ENCODE results near the gene ERG. TPM values are rescaled to one million over a fixed set of nuclear protein-coding genes. Genes with fewer than 3 reads are reported as not detected.

The ERG gene
- total and polyA plus RNA-seq, 9 of the 15 experiments (the other 6 are each of a cell fraction or from before 2014, with no cell fraction given): 0.06 TPM; not detected in 8

- 2% methylated on average over 10 of the region's 10 CpGs for WGBS (ENCODE audit: insufficient coverage, low coverage, missing lambda C conversion rate)
Observed at GRCh38 chr21:38354231-38354630, 144.0 kb downstream of the ERG start.

More at GRCh38 chr21:38354231-38354630, 144.0 kb downstream of the ERG start:
- H3K27ac ChIP-seq (ENCODE audit: extremely low read depth, low read depth, low read length): no peak overlapping the region
- ChIA-PET POLR2A (interaction anchor here (0.6 kb wide), 1 partner anchor 642 kb away, joined by 8 read pairs; no protein-coding TSS in a partner anchor), CTCF (ENCODE audit: low intra/inter-chr PET ratio) (interaction anchor here (1.1 kb wide), 1 partner anchor 679 kb away, joined by 3 read pairs; no protein-coding TSS in a partner anchor)
- no peaks in the 10 kb centered on the region for H3K36me3 ChIP-seq (ENCODE audit: control insufficient read depth, insufficient read depth, low read length)
- no peaks in the 10 kb centered on the region for H3K79me2 ChIP-seq (ENCODE audit: control insufficient read depth, insufficient read depth, low read length)
- H3K4me3 ChIP-seq: no peak overlapping the region
- peaks cover 0 to 8% of the 10 kb centered on the region in 2 experiments; a peak in 2 of 5 replicates for H3K4me1 ChIP-seq (replicated peaks in 1 of 2; ENCODE audit: control insufficient read depth in 2 of 2, insufficient read depth in 2 of 2, low read length in 2 of 2)
- no peaks in the 10 kb centered on the region for H3K9me3 ChIP-seq (replicated peaks; ENCODE audit: control insufficient read depth, insufficient read depth, low read depth, low read length)
- intact Hi-C loops (cut with micrococcal nuclease) (loop anchor here (5.0 to 10.0 kb wide), 4 partner anchors 182 to 679 kb away; partner anchors contain the start of gene KCNJ6), in situ Hi-C loops (cut with MboI) (loop anchor here (5.0 kb wide), 2 partner anchors 197 to 657 kb away; no protein-coding TSS in a partner anchor)
- FAIRE-seq: no peak
- no TSS peak for BruUV-seq (replicated peaks)
- no peak for DNase-seq (ENCODE audit: extremely low read depth in 1 of 4, low spot score in 3 of 4)
- no peak for ATAC-seq
- H3K4me2 ChIP-seq (ENCODE audit: insufficient read depth, low read length): no peak overlapping the region
- no peaks in the 10 kb centered on the region for H4K20me1 ChIP-seq (replicated peaks; ENCODE audit: control insufficient read depth, insufficient read depth, low read length)
- TF ChIP-seq ZNF589 (CRISPR knock-in tag; IDR thresholded peaks at IDR 0.05; ENCODE audit: low read depth) (no peak), KDM5B (IDR thresholded peaks at IDR 0.05; ENCODE audit: insufficient replicate concordance, low read depth, low read length) (no peak), TAL1 (IDR thresholded peaks at IDR 0.05) (no peak), DNMT1 (IDR thresholded peaks at IDR 0.05) (no peak), ZNF717 (CRISPR knock-in tag; IDR thresholded peaks at IDR 0.05) (no peak), CREB3L1 (IDR thresholded peaks at IDR 0.05; ENCODE audit: borderline replicate concordance, low read depth) (no peak), NFRKB (IDR thresholded peaks at IDR 0.05; ENCODE audit: low read depth) (no peak), ESRRB (CRISPR knock-in tag; IDR thresholded peaks at IDR 0.05; ENCODE audit: borderline replicate concordance) (no peak), FIP1L1 (IDR thresholded peaks at IDR 0.05; ENCODE audit: low read depth, low read length, poor library complexity, severe bottlenecking) (no peak), NFYB (IDR thresholded peaks at IDR 0.05; ENCODE audit: extremely low read depth, insufficient read length) (no peak)
- H3K27me3 ChIP-seq (ENCODE audit: control insufficient read depth in 2 of 2, insufficient read depth in 2 of 2, low read length in 2 of 2): peaks cover 5 to 25% of the 10 kb centered on the region in 2 experiments; a peak in 4 of 5 replicates
- H3K9ac ChIP-seq (ENCODE audit: insufficient read depth in 1 of 2, low read depth in 2 of 2, low read length in 2 of 2): no peak overlapping the region
- no peaks in the 10 kb centered on the region for H3K9me1 ChIP-seq (ENCODE audit: control insufficient read depth, insufficient read depth, low read length)
- H2AFZ ChIP-seq (ENCODE audit: low read depth, low read length): no peak overlapping the region
